MCF 10A (cell line): ENCODE measurements around the gene MPDU1. TPM values are rescaled to one million over a fixed set of nuclear protein-coding genes. Genes with fewer than 3 reads are reported as not detected.

Experiments used
- BruUV-seq: library from RNA; stranded (reverse); fragments of 400-500 nt; replicated peaks from 2 replicates; lab custom pipeline; 2021; lab: Mats Ljungman, UMichigan
- CTCF ChIA-PET: fragments of 300-600 bp; sonication (Branson Sonifier 250); formaldehyde crosslinking; extraction: SDS; loops from one replicate; lab custom pipeline; 2021; ENCODE audit warnings: antibody characterized with exemption, inconsistent platforms; lab: Yijun Ruan, JAX
- POLR2A ChIA-PET: fragments of 300-600, 350-650 bp; sonication (Branson Sonifier 250); formaldehyde crosslinking; extraction: SDS; loops from one replicate; lab custom pipeline; 2020; ENCODE audit warnings: antibody characterized with exemption, inconsistent platforms; lab: Yijun Ruan, JAX
- DNase-seq: peaks from one replicate; pipeline ENCODE4 v3.0.0-alpha.2; 2018; ENCODE audit not compliant: unreplicated experiment
- H3K27ac Mint-ChIP-seq: one replicate; pipeline ENCODE4 v1.8.0; 2022; ENCODE audit warnings: mild to moderate bottlenecking, low read depth, mixed read lengths; ENCODE audit not compliant: unreplicated experiment
- H3K27me3 Mint-ChIP-seq: one replicate; pipeline ENCODE4 v1.8.0; 2022; ENCODE audit warnings: mixed read lengths; ENCODE audit not compliant: insufficient read depth, unreplicated experiment
- H3K36me3 Mint-ChIP-seq: one replicate; pipeline ENCODE4 v1.8.0; 2022; ENCODE audit warnings: mild to moderate bottlenecking, moderate library complexity, mixed read lengths; ENCODE audit not compliant: insufficient read depth, unreplicated experiment
- H3K4me1 Mint-ChIP-seq: one replicate; pipeline ENCODE4 v1.8.0; 2022; ENCODE audit warnings: mixed read lengths; ENCODE audit not compliant: insufficient read depth, unreplicated experiment
- H3K4me3 Mint-ChIP-seq: one replicate; pipeline ENCODE4 v1.8.0; 2022; ENCODE audit warnings: mild to moderate bottlenecking, moderate library complexity, mixed read lengths; ENCODE audit not compliant: unreplicated experiment
- H3K9me3 Mint-ChIP-seq: one replicate; pipeline ENCODE4 v1.8.0; 2022; ENCODE audit warnings: mixed read lengths; ENCODE audit not compliant: unreplicated experiment
- intact Hi-C: fragments of 100-400 bp; cut with micrococcal nuclease; formaldehyde crosslinking; loops from 2 replicates; pipeline ENCODE4 v1.14.1; 2022
- total RNA-seq: library from RNA; stranded (reverse); gene quantifications from 2 replicates; pipeline ENCODE4 v1.2.3, GENCODE V29; 2022
- TF ChIP-seq, protein P1 (sequence below): fragments of 200-600 bp; IDR thresholded peaks from one replicate; pipeline ENCODE4 v1.8.0; 2022; ENCODE audit warnings: antibody characterized with exemption, mild to moderate bottlenecking; ENCODE audit not compliant: unreplicated experiment

MPDU1 gene
- total RNA-seq, 1 experiment from 2014 or later, result 56.5 TPM

DNA sequence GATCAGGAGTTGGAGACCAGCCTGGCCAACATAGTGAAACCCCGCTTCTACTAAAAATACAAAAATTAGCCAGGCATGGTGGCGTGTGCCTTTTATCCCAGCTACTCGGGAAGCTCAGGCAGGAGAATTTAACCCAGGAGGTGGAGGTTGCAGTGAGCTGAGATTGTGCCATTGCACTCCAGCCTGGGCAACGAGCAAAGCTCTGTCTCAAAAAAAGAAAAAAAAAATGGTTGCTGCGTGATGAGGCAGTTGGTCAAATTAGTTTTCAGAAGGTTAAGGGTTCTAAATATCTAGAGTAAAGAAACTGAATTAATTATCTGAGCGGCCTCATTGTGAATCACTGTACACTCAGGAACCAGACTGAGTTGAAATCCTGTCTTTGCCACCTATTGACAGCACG lies 7.7 kb upstream of the MPDU1 start:
- intact Hi-C loops, result no loop called here
- Mint-ChIP-seq H3K27ac (peak overlapping the region; percentile 9), H3K9me3 (no peaks in the 10 kb centered on the region), H3K36me3 (peaks cover 96% of the 10 kb centered on the region), H3K4me1 (peaks cover 37% of the 10 kb centered on the region), H3K27me3 (no peaks in the 10 kb centered on the region), H3K4me3 (peak overlapping the region; percentile 90)
- no TSS peak for BruUV-seq
- POLR2A ChIA-PET, result interaction anchor here (0.6 to 13.7 kb wide), 9 partner anchors 11 to 355 kb away, joined by 3 to 294 read pairs (median 4); partner anchors contain the start of genes FXR2, MPDU1, SENP3 and SOX15
- no peak for DNase-seq
- CTCF ChIA-PET, result interaction anchor here (0.6 to 6.4 kb wide), 6 partner anchors 8 to 365 kb away, joined by 3 to 59 read pairs (median 5); partner anchors contain the start of genes MPDU1 and SOX15
- TF ChIP-seq, protein P1, sequence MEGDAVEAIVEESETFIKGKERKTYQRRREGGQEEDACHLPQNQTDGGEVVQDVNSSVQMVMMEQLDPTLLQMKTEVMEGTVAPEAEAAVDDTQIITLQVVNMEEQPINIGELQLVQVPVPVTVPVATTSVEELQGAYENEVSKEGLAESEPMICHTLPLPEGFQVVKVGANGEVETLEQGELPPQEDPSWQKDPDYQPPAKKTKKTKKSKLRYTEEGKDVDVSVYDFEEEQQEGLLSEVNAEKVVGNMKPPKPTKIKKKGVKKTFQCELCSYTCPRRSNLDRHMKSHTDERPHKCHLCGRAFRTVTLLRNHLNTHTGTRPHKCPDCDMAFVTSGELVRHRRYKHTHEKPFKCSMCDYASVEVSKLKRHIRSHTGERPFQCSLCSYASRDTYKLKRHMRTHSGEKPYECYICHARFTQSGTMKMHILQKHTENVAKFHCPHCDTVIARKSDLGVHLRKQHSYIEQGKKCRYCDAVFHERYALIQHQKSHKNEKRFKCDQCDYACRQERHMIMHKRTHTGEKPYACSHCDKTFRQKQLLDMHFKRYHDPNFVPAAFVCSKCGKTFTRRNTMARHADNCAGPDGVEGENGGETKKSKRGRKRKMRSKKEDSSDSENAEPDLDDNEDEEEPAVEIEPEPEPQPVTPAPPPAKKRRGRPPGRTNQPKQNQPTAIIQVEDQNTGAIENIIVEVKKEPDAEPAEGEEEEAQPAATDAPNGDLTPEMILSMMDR, result no peak

DNA sequence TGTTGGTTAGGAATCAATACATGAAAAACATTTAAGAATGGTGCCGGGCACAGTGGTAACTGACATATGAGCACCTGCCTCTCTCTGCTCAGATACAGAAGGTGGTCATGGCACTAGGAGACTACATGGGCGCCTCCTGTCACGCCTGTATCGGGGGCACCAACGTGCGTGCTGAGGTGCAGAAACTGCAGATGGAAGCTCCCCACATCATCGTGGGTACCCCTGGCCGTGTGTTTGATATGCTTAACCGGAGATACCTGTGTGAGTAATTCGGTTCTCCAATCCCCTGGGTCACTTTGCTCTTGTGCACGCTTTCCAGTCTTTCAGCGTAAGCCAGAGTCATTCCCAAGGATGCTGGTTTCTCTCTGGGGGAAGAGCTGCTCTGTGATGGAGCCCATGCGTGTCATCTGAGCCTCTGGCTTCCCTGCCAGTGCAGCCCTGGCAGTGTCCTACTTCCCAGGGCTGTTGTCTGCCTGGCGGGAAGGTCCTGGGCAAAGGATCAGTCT lies 7.2 kb upstream of the MPDU1 start:
- H3K27ac Mint-ChIP-seq, result no peak overlapping the region
- CTCF ChIA-PET, result interaction anchor here (0.7 to 6.4 kb wide), 4 partner anchors 8 to 35 kb away, joined by 3 to 59 read pairs (median 12); partner anchors contain the start of genes MPDU1 and SOX15
- BruUV-seq, result no TSS peak
- DNase-seq, result no peak
- peaks cover 92% of the 10 kb centered on the region for H3K36me3 Mint-ChIP-seq
- H3K4me1 Mint-ChIP-seq, result peaks cover 37% of the 10 kb centered on the region
- POLR2A ChIA-PET, result interaction anchor here (0.7 to 13.7 kb wide), 6 partner anchors 12 to 111 kb away, joined by 3 to 294 read pairs (median 8); partner anchors contain the start of genes MPDU1, POLR2A, SENP3 and SOX15
- H3K9me3 Mint-ChIP-seq, result no peaks in the 10 kb centered on the region
- H3K4me3 Mint-ChIP-seq, result no peak overlapping the region
- intact Hi-C loops, result no loop called here
- TF ChIP-seq, protein P1, result no peak
- H3K27me3 Mint-ChIP-seq, result no peaks in the 10 kb centered on the region

DNA sequence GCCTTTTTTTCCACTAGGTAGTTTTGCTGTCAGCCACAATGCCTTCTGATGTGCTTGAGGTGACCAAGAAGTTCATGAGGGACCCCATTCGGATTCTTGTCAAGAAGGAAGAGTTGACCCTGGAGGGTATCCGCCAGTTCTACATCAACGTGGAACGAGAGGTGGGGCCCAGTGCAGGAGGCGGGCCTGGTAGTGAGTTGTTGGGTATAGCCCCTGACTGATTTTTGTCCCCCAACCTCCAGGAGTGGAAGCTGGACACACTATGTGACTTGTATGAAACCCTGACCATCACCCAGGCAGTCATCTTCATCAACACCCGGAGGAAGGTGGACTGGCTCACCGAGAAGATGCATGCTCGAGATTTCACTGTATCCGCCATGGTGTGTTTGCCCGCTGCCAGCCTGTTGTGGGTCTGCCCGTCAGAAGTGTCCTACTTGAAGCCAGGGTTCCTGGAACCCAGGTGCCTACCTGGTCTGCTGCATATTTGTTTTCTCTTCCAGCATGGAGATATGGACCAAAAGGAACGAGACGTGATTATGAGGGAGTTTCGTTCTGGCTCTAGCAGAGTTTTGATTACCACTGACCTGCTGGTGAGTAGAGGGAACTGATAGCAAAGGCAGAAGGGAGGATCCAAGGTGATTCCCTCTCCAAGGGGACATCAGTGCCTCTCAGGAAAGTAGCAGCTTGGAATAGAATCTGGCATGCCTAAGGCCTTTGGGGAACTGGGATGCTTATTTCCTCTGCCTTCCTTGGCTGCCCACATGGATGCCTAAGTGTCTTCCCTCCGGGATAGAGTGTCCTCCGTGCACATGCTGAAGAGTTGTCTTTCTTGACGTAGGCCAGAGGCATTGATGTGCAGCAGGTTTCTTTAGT lies 6.1 kb upstream of the MPDU1 start:
- Mint-ChIP-seq H3K4me1 (peaks cover 41% of the 10 kb centered on the region), H3K9me3 (no peaks in the 10 kb centered on the region), H3K4me3 (no peak overlapping the region), H3K27me3 (no peaks in the 10 kb centered on the region), H3K27ac (no peak overlapping the region), H3K36me3 (peaks cover 86% of the 10 kb centered on the region)
- no TSS peak for BruUV-seq
- no peak for DNase-seq
- CTCF ChIA-PET, result interaction anchor here (0.9 to 6.4 kb wide), 4 partner anchors 11 to 110 kb away, joined by 3 to 59 read pairs (median 8); partner anchors contain the start of genes SOX15 and TP53
- POLR2A ChIA-PET, result interaction anchor here (2.0 to 13.7 kb wide), 3 partner anchors 11 to 110 kb away, joined by 13 to 294 read pairs (median 19); partner anchors contain the start of genes MPDU1, SENP3, SOX15 and TP53
- intact Hi-C loops, result no loop called here
- TF ChIP-seq, protein P1, result no peak
